Femur (tissue), 1 donor: Measurements from ENCODE around the gene CD1C.
"Not testable (repeated sequence)": the region's sequence is repeated elsewhere in the genome, so short reads cannot be mapped to it uniquely, and the experiment has no call there.

Experiments
- DNase-seq: peaks from one replicate; pipeline ENCODE4 v3.0.0-alpha.2; 2017

CD1C gene

GRCh38 chr1:158289811-158290210, at the start of gene CD1C:
TSS of gene CD1C (plus strand) at chr1:158289923. CDS start at chr1:158290065, 142 bp downstream.
- no peak for DNase-seq

- no peak for DNase-seq
Measured at GRCh38 chr1:158246650-158247049, 43.1 kb upstream of the CD1C start.

GRCh38 chr1:158248118-158248517, 41.6 kb upstream of the CD1C start:
- peak; percentile 37 for DNase-seq

GRCh38 chr1:158248771-158249170, 41.0 kb upstream of the CD1C start:
- DNase-seq: no peak

GRCh38 chr1:158249646-158250045, 40.1 kb upstream of the CD1C start:
- DNase-seq: no peak

GRCh38 chr1:158251163-158251562, 38.6 kb upstream of the CD1C start:
- DNase-seq: no peak

- no peak for DNase-seq
Measured at GRCh38 chr1:158255656-158256055, 34.1 kb upstream of the CD1C start.

GRCh38 chr1:158256747-158257146, 33.0 kb upstream of the CD1C start:
- DNase-seq: not testable (repeated sequence)

GRCh38 chr1:158257888-158258287, 31.8 kb upstream of the CD1C start:
- DNase-seq: no peak

- no peak for DNase-seq
Measured at GRCh38 chr1:158259117-158259516, 30.6 kb upstream of the CD1C start.

GRCh38 chr1:158272681-158273080, 17.0 kb upstream of the CD1C start:
- DNase-seq: no peak

GRCh38 chr1:158274797-158275196, 14.9 kb upstream of the CD1C start:
- no peak for DNase-seq

GRCh38 chr1:158282421-158282820, 7.3 kb upstream of the CD1C start:
- not testable (repeated sequence) for DNase-seq

- DNase-seq: no peak
Measured at GRCh38 chr1:158283965-158284364, 5.8 kb upstream of the CD1C start.

GRCh38 chr1:158285756-158286241, 3.9 kb upstream of the CD1C start:
- peak; percentile 69 for DNase-seq

- DNase-seq: no peak
Measured at GRCh38 chr1:158286487-158286886, 3.2 kb upstream of the CD1C start.

- no peak for DNase-seq
Measured at GRCh38 chr1:158286941-158287346, 2.8 kb upstream of the CD1C start.

- no peak for DNase-seq
Measured at GRCh38 chr1:158290321-158290844, 660 bp downstream of the CD1C start.

GRCh38 chr1:158295791-158296190, 6.1 kb downstream of the CD1C start:
- DNase-seq: no peak

- DNase-seq: no peak
Measured at GRCh38 chr1:158310623-158311022, 20.9 kb downstream of the CD1C start.

- DNase-seq: no peak
Measured at GRCh38 chr1:158311066-158311465, 21.3 kb downstream of the CD1C start.

GRCh38 chr1:158323866-158324265, 34.1 kb downstream of the CD1C start:
- no peak for DNase-seq

GRCh38 chr1:158324395-158324794, 34.7 kb downstream of the CD1C start:
- no peak for DNase-seq

GRCh38 chr1:158327481-158327880, 37.8 kb downstream of the CD1C start:
- no peak for DNase-seq

- no peak for DNase-seq
Measured at GRCh38 chr1:158328426-158328825, 38.7 kb downstream of the CD1C start.
